Neural cell (in vitro differentiated cells): ENCODE results near the gene SYVN1. TPM values are rescaled to one million over a fixed set of nuclear protein-coding genes. Genes with fewer than 3 reads are reported as not detected.

Experiments
- H2AFZ ChIP-seq: fragments of 200-600, 300-800 bp; sonication (generic), shearing (Covaris generic); 2 replicates; pipeline ENCODE4 v1.6.0; 2014; ENCODE audit warnings: low read depth, mild to moderate bottlenecking, antibody characterized with exemption, low read length, moderate library complexity
- H3F3A ChIP-seq: fragments of 200-600 bp; shearing (Covaris generic); 2 replicates; pipeline ENCODE4 v1.6.1; 2016; ENCODE audit warnings: mild to moderate bottlenecking, moderate library complexity, mixed read lengths, antibody characterized with exemption, low read length; ENCODE audit not compliant: insufficient read depth, poor library complexity, severe bottlenecking
- H3K27ac ChIP-seq: fragments of 200-600, 300-800 bp; sonication (generic), shearing (Covaris generic); 2 replicates; pipeline ENCODE4 v1.5.1; 2014; ENCODE audit warnings: mild to moderate bottlenecking, low read length, moderate library complexity
- H3K27me3 ChIP-seq: fragments of 300-800, 200-600 bp; sonication (generic), shearing (Covaris generic); 2 replicates; pipeline ENCODE4 v1.6.0; 2014; ENCODE audit warnings: mild to moderate bottlenecking, low read depth, low read length, moderate library complexity; ENCODE audit not compliant: insufficient read depth
- H3K36me3 ChIP-seq: fragments of 300-800, 200-600 bp; sonication (generic), shearing (Covaris generic); 2 replicates; pipeline ENCODE4 v1.5.1; 2014; ENCODE audit warnings: mild to moderate bottlenecking, antibody characterized with exemption, low read length, moderate library complexity; ENCODE audit not compliant: insufficient read depth
- H3K4me2 ChIP-seq: fragments of 300-800, 200-600 bp; sonication (generic), shearing (Covaris generic); 2 replicates; pipeline ENCODE4 v1.6.0; 2014; ENCODE audit warnings: mild to moderate bottlenecking, low read length
- H3K4me3 ChIP-seq: fragments of 300-800, 200-600 bp; sonication (generic), shearing (Covaris generic); 2 replicates; pipeline ENCODE4 v1.5.1; 2014; ENCODE audit warnings: mild to moderate bottlenecking, low read length, moderate library complexity
- H3K79me2 ChIP-seq: fragments of 200-600 bp; shearing (Covaris generic); replicated peaks from 2 replicates; pipeline ENCODE4 v1.6.0; 2014; ENCODE audit warnings: mild to moderate bottlenecking, low read length, moderate library complexity; ENCODE audit not compliant: insufficient read depth
- H3K9ac ChIP-seq: fragments of 300-800, 200-600 bp; sonication (generic), shearing (Covaris generic); 2 replicates; pipeline ENCODE4 v1.6.1; 2016; ENCODE audit warnings: mild to moderate bottlenecking, low read length, mixed read lengths
- H3K9me2 ChIP-seq: fragments of 200-600 bp; shearing (Covaris generic); 2 replicates; pipeline ENCODE4 v1.6.1; 2016; ENCODE audit warnings: mild to moderate bottlenecking, low read length, mixed read lengths; ENCODE audit not compliant: insufficient read depth
- H3K9me3 ChIP-seq: fragments of 200-600, 300-800 bp; sonication (generic), shearing (Covaris generic); 2 replicates; pipeline ENCODE4 v1.6.1; 2016; ENCODE audit warnings: mild to moderate bottlenecking, mixed run types, low read length, moderate library complexity, mixed read lengths
- H4K20me1 ChIP-seq: fragments of 200-600 bp; shearing (Covaris generic); 2 replicates; pipeline ENCODE4 v1.6.1; 2016; ENCODE audit warnings: mild to moderate bottlenecking, mixed run types; ENCODE audit not compliant: insufficient read depth
- CTCF ChIP-seq: fragments of 450-650 bp; IDR thresholded peaks from 2 replicates; pipeline ENCODE4 v1.5.1; 2014; ENCODE audit warnings: antibody characterized with exemption, mild to moderate bottlenecking, moderate library complexity; ENCODE audit not compliant: poor library complexity, severe bottlenecking
- EP300 ChIP-seq: fragments of 450-650 bp; conservative IDR thresholded peaks from 2 replicates; pipeline ENCODE4 v1.6.1; 2014; ENCODE audit warnings: antibody characterized with exemption, mild to moderate bottlenecking, moderate library complexity; ENCODE audit not compliant: poor library complexity, severe bottlenecking
- EZH2 ChIP-seq: fragments of 200-600, 300-800 bp; shearing (Covaris generic), sonication (generic); IDR thresholded peaks from 2 replicates; pipeline ENCODE4 v1.6.1; 2014; ENCODE audit warnings: antibody characterized with exemption, low read length, borderline replicate concordance, mild to moderate bottlenecking; ENCODE audit not compliant: insufficient read depth, poor library complexity, severe bottlenecking
- MXI1 ChIP-seq: fragments of 450-650 bp; conservative IDR thresholded peaks from 2 replicates; pipeline ENCODE4 v1.6.1; 2014; ENCODE audit warnings: antibody characterized with exemption, mild to moderate bottlenecking; ENCODE audit not compliant: poor library complexity, severe bottlenecking
- POLR2AphosphoS5 ChIP-seq: IDR thresholded peaks from 2 replicates; pipeline ENCODE4 v1.6.1; 2012
- REST ChIP-seq: IDR thresholded peaks from 2 replicates; pipeline ENCODE4 v1.6.1; 2012; ENCODE audit warnings: borderline replicate concordance
- polyA plus RNA-seq: library from polyadenylated mRNA; depleted of rRNA; stranded (reverse); fragments of >200 nt; gene quantifications from 2 replicates; pipeline ENCODE4 v1.2.3, GENCODE V29; 2014

The SYVN1 gene
- polyA plus RNA-seq, 1 donor from 2014 or later: 12.8 TPM

GRCh38 chr11:65109231-65110198 is 24.8 kb downstream of the SYVN1 start:
- Histone ChIP-seq H3K79me2 (peaks cover 19% of the 10 kb centered on the region), H3K9ac (no peak overlapping the region), H3K4me3 (no peak overlapping the region), H3K4me2 (no peak overlapping the region), H3K27me3 (no peaks in the 10 kb centered on the region), H3K9me3 (no peaks in the 10 kb centered on the region), H3F3A (no peaks in the 10 kb centered on the region), H3K9me2 (no peaks in the 10 kb centered on the region), H2AFZ (no peak overlapping the region), H3K36me3 (no peaks in the 10 kb centered on the region), H4K20me1 (no peaks in the 10 kb centered on the region), H3K27ac (no peak overlapping the region)
- no peak for TF ChIP-seq POLR2AphosphoS5
- TF ChIP-seq MXI1: no peak

GRCh38 chr11:65108469-65109123 is 25.7 kb downstream of the SYVN1 start:
- H3K9me3 ChIP-seq: no peaks in the 10 kb centered on the region
- H3K4me2 ChIP-seq: no peak overlapping the region
- no peaks in the 10 kb centered on the region for H3K9me2 ChIP-seq
- H3F3A ChIP-seq: no peaks in the 10 kb centered on the region
- peaks cover 10% of the 10 kb centered on the region for H3K79me2 ChIP-seq
- H3K4me3 ChIP-seq: no peak overlapping the region
- H3K9ac ChIP-seq: no peak overlapping the region
- no peak overlapping the region for H3K27ac ChIP-seq
- no peaks in the 10 kb centered on the region for H3K36me3 ChIP-seq
- H2AFZ ChIP-seq: no peak overlapping the region
- no peaks in the 10 kb centered on the region for H4K20me1 ChIP-seq
- no peaks in the 10 kb centered on the region for H3K27me3 ChIP-seq
- no peak for TF ChIP-seq EP300
- no peak for TF ChIP-seq CTCF
- TF ChIP-seq REST: no peak
- no peak for TF ChIP-seq EZH2
- TF ChIP-seq POLR2AphosphoS5: no peak
- no peak for TF ChIP-seq MXI1
